Endodermal cell (in vitro differentiated cells): ENCODE data around the gene FHL3. TPM values are rescaled to one million over a fixed set of nuclear protein-coding genes. Genes with fewer than 3 reads are reported as not detected.

ENCODE experiments used
- DNase-seq: peaks from one replicate; pipeline ENCODE4 v3.0.0-alpha.2; 2017
- H3K27ac ChIP-seq: 2 replicates; pipeline ENCODE4 v1.5.1; 2013; ENCODE audit warnings: mild to moderate bottlenecking, low read depth, low read length, moderate library complexity
- H3K27me3 ChIP-seq: 2 replicates; pipeline ENCODE4 v1.6.1; 2013; ENCODE audit warnings: mild to moderate bottlenecking, low read length, moderate library complexity; ENCODE audit not compliant: insufficient read depth, control insufficient read depth, poor library complexity, severe bottlenecking
- H3K36me3 ChIP-seq: 2 replicates; pipeline ENCODE4 v1.7.0; 2013; ENCODE audit warnings: mild to moderate bottlenecking, low read length, moderate library complexity; ENCODE audit not compliant: control insufficient read depth, insufficient read depth
- H3K4me1 ChIP-seq: one replicate; pipeline ENCODE4 v1.7.0; 2013; ENCODE audit warnings: low read length; ENCODE audit not compliant: control insufficient read depth, insufficient read depth
- H3K4me3 ChIP-seq: 2 replicates; pipeline ENCODE4 v1.5.1; 2013; ENCODE audit warnings: mild to moderate bottlenecking, low read length, moderate library complexity
- H3K9ac ChIP-seq: 2 replicates; pipeline ENCODE4 v1.6.1; 2013; ENCODE audit warnings: mild to moderate bottlenecking, low read length, moderate library complexity; ENCODE audit not compliant: poor library complexity, severe bottlenecking; ENCODE audit errors: extremely low read depth
- H3K9me3 ChIP-seq: 2 replicates; pipeline ENCODE4 v1.6.1; 2013; ENCODE audit warnings: mild to moderate bottlenecking, low read length, moderate library complexity; ENCODE audit not compliant: control insufficient read depth
- H3K27ac Mint-ChIP-seq: 2 replicates; pipeline ENCODE4 v1.8.0; 2020; ENCODE audit warnings: mixed read lengths
- H3K27me3 Mint-ChIP-seq: 2 replicates; pipeline ENCODE4 v1.8.0; 2021; ENCODE audit warnings: mild to moderate bottlenecking, mixed read lengths; ENCODE audit not compliant: insufficient read depth
- H3K36me3 Mint-ChIP-seq: 2 replicates; pipeline ENCODE4 v1.8.0; 2020; ENCODE audit warnings: low read depth, mixed read lengths
- H3K4me1 Mint-ChIP-seq: 2 replicates; pipeline ENCODE4 v1.8.0; 2020; ENCODE audit warnings: mixed read lengths
- H3K4me3 Mint-ChIP-seq: 2 replicates; pipeline ENCODE4 v1.8.0; 2020; ENCODE audit warnings: mild to moderate bottlenecking, moderate library complexity, mixed read lengths
- H3K9me3 Mint-ChIP-seq: 2 replicates; pipeline ENCODE4 v1.8.0; 2020; ENCODE audit warnings: mild to moderate bottlenecking, mixed read lengths
- WGBS, 2 experiments: methylation state at CpG; one replicate each; pipeline versions ENCODE4 v1.1.5 to v1.1.7; 2013; ENCODE audit warnings: missing lambda C conversion rate in 2 of 2, mixed read lengths in 1 of 2; ENCODE audit not compliant: insufficient coverage in 1 of 2, insufficient read length in 1 of 2; 5-methylcytosine and 5-hydroxymethylcytosine counted together
- total RNA-seq, 2 donors: library from RNA; stranded (reverse); fragmentation: NEBNext Ultra II Directional in 1 of 2; extraction: Animal tissue kit (Norgen Biotek cat#: 25700) in 1 of 2; gene quantifications; 2 replicates in 1 of 2; 3 replicates in 1 of 2; pipeline ENCODE4 v1.2.1, GENCODE V29; 2021
- TF ChIP-seq, protein P1 (sequence below): fragments of 200-600 bp; sonication (generic); conservative IDR thresholded peaks from 2 replicates; pipeline ENCODE4 v1.5.0; 2021; ENCODE audit warnings: antibody characterized with exemption, mild to moderate bottlenecking

FHL3 gene
- total RNA-seq, 2 donors from 2014 or later: 20.5 to 20.6 TPM

DNA sequence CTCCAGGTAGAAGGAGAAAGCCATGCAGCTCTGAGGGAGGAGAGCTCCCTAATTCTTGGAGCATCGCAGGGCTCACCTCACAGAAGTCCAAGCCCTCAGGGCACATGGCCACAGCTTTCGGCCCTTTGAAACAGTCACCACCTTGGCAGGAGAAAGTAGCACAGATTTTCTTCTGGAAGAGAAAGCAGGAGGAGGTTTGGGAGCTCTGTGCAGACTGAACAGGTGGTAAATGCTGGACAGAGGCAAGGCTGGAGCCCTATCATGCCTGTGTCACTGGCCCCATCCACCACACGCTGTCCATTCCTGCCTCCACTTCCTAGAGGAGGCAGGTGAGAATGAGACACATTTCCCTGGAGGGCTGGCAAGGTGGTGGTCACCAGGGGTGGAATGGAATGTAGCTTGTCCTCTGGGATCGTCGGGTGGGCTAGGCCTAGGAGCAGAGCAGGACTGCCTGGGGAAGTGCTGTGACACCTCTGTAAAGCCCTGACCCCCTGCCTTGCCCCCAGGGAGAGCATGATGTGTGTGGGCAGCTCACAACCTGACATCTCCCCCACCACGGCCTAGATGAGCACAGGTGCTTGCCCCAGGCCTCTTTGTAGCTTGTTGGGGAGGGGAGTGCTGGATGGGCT is 55.7 kb downstream of the FHL3 start:
- TF ChIP-seq, protein P1, sequence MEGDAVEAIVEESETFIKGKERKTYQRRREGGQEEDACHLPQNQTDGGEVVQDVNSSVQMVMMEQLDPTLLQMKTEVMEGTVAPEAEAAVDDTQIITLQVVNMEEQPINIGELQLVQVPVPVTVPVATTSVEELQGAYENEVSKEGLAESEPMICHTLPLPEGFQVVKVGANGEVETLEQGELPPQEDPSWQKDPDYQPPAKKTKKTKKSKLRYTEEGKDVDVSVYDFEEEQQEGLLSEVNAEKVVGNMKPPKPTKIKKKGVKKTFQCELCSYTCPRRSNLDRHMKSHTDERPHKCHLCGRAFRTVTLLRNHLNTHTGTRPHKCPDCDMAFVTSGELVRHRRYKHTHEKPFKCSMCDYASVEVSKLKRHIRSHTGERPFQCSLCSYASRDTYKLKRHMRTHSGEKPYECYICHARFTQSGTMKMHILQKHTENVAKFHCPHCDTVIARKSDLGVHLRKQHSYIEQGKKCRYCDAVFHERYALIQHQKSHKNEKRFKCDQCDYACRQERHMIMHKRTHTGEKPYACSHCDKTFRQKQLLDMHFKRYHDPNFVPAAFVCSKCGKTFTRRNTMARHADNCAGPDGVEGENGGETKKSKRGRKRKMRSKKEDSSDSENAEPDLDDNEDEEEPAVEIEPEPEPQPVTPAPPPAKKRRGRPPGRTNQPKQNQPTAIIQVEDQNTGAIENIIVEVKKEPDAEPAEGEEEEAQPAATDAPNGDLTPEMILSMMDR: no peak
- no peaks in the 10 kb centered on the region for H3K9me3 Mint-ChIP-seq
- H3K27ac Mint-ChIP-seq: no peak overlapping the region

DNA sequence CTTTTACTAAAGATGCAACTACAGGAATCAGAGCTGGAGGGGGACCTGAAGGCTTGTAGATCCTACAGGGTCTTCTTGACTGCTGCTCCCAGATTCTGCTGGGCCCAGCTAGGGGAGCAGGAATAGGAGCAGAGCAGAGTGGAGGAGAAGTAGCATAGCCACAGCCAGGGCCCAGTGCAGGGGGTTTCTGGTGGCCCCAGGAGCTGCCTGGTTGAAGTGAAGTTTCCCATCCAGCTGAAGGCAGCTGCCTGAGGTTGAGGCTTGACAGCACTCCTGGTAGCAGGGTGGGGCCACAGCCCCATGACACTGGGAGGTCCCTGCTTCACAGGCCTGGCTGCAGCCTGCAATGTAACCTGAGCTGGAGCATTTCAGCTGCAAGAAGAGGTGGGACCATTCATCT is 56.5 kb downstream of the FHL3 start:
- H3K36me3 Mint-ChIP-seq: no peaks in the 10 kb centered on the region
- peaks cover 9% of the 10 kb centered on the region for H3K4me1 Mint-ChIP-seq
- H3K9me3 ChIP-seq: no peaks in the 10 kb centered on the region

More for the DNA sequence above, 55.7 kb downstream of the FHL3 start:
- H3K36me3 ChIP-seq: no peaks in the 10 kb centered on the region
- H3K27me3 ChIP-seq: no peaks in the 10 kb centered on the region
- Mint-ChIP-seq H3K36me3 (no peaks in the 10 kb centered on the region), H3K27me3 (no peaks in the 10 kb centered on the region), H3K4me1 (peaks cover 13% of the 10 kb centered on the region), H3K4me3 (no peak overlapping the region)
- no peaks in the 10 kb centered on the region for H3K9me3 ChIP-seq
- no peak overlapping the region for H3K27ac ChIP-seq
- H3K4me3 ChIP-seq: no peak overlapping the region
- WGBS, 2 experiments: 74 to 80% methylated on average over 3 to 6 of the region's 6 CpGs
- H3K4me1 ChIP-seq: no peaks in the 10 kb centered on the region
- no peak for DNase-seq
- H3K9ac ChIP-seq: no peak overlapping the region

DNA sequence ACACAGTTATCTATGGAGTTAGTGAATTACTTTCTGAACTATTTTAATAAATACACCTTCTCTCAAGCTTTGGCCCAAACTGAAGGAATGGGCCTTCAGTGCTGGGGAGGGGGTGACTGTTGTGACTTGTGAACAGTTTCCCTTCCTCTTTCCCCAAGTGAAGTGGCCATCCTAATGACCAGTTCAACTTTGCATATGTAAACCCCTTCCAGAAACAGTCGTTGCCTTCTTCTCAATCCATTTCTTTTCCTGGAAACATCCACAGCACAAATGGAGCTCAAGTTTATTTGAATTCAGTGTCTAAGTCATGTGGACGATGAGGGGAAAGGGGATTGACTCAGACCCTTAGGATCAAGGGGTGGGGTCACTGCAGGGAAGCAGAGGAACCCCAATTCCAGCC is 57.1 kb downstream of the FHL3 start:
- Mint-ChIP-seq H3K27me3 (no peaks in the 10 kb centered on the region), H3K4me3 (no peak overlapping the region), H3K9me3 (no peaks in the 10 kb centered on the region), H3K27ac (no peak overlapping the region), H3K36me3 (no peaks in the 10 kb centered on the region), H3K4me1 (peaks cover 9% of the 10 kb centered on the region)
- no peaks in the 10 kb centered on the region for H3K9me3 ChIP-seq
- 67 to 80% methylated on average over 2 of the region's 2 CpGs for WGBS, 2 experiments
- TF ChIP-seq, protein P1: no peak
- no peak overlapping the region for H3K9ac ChIP-seq
- H3K4me1 ChIP-seq: no peaks in the 10 kb centered on the region
- no peaks in the 10 kb centered on the region for H3K27me3 ChIP-seq
- no peaks in the 10 kb centered on the region for H3K36me3 ChIP-seq
- H3K4me3 ChIP-seq: no peak overlapping the region
- DNase-seq: no peak
- H3K27ac ChIP-seq: no peak overlapping the region

More for the DNA sequence above, 56.5 kb downstream of the FHL3 start:
- Histone ChIP-seq H3K36me3 (no peaks in the 10 kb centered on the region), H3K4me3 (no peak overlapping the region), H3K4me1 (no peaks in the 10 kb centered on the region), H3K27ac (no peak overlapping the region), H3K9ac (no peak overlapping the region), H3K27me3 (no peaks in the 10 kb centered on the region)
- DNase-seq: no peak
- TF ChIP-seq, protein P1: no peak
- Mint-ChIP-seq H3K27me3 (no peaks in the 10 kb centered on the region), H3K27ac (no peak overlapping the region), H3K4me3 (no peak overlapping the region), H3K9me3 (no peaks in the 10 kb centered on the region)
